Activated naive CD8-positive, alpha-beta T cell treated with anti-CD3 and anti-CD28 coated beads, Interleukin-2, amount 50 U/mL, for 16 hours (primary cell): ENCODE data around the gene PHKA2.

Source experiments
- DNase-seq: peaks from one replicate; pipeline ENCODE4 v3.0.0-alpha.2; 2020; ENCODE audit warnings: low read depth, low spot score

PHKA2 gene

DNA sequence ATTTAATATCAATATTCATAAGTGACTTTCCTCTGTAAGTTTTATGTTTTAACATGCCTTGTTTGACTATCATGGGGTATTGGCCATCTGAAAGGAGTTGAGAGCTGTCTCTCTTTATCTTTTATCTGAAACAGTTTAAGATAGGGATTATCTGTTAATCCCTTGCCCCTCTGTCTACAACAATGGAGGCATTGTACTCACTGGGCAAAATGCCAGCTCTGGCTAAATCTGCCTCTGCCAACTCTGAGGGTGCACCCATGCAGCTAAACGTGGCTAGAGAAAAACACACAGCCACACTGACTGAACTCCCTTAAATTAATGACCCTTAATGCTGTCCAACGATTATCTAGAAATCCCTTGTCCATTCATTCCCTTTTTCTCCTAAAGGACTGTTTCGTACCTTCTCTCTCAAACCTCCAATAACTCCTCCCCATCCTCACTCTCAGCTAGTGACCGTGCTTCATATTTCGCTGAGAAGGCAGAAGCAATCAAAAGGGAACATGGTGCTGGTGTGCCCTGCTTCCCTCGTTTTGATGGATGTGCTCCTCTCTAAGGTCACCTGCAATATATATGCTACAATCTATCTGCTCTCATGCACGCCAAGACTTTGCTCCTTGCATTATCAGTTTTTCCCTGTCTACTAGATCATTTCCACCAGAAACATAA lies 10.3 kb downstream of the PHKA2 start:
- no peak for DNase-seq

DNA sequence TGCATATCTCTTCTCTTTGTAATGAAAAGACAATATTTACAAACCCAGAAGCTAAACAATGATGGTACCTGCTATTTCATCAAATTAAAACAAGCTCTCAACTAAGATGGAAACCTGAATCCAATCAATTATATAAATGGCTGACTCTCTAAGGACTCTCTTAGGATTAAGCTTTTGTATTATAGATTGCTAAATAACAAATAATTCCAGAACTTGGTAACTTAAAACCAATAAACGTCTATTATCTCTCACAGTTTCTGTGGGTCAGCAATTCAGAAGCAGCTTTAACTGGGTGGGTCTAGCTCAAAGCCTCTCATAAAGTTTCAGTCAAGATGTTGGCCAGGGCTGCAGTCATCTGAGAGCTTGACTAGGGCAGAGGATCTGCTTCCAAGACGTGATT lies 12.4 kb downstream of the PHKA2 start:
- DNase-seq, result no peak

DNA sequence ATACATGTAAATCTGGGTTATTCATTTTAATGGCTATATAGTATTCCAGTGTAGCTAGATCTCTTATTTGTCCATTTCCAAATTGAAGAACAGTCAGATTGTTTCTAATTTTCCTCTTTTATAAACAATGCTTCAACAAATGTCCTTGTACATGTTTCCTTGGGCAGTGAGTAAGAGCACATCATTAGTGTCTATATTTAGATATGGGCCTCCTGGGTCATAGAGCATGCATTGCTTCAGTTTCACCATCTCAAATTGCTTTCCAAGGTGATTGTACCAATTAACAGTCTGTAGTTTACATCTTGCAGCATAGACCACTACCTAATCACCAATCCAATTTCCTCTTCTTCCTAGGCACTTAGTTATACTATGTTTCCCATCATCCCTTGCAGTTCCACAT lies 13.4 kb downstream of the PHKA2 start:
- DNase-seq, result no peak

DNA sequence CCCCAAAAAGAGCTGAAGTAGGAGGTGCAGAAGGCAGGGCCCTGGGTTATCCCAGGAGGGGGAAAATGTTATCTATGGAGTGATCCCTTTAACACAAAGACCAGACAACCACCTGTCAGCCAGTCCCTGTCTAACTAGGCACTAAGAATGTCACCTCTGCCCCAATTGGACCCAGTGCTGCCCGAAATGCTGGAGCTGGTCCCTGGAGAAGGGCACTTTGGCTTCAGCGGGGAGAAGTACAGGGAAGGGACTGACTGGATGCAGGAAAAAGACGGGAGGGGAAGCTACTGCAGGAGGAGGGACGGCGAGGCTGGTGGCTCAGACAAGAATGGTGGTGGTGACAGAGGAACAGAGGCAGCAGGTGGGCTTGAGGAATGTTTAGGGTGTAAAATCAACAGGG lies 17.3 kb downstream of the PHKA2 start:
- no peak for DNase-seq

DNA sequence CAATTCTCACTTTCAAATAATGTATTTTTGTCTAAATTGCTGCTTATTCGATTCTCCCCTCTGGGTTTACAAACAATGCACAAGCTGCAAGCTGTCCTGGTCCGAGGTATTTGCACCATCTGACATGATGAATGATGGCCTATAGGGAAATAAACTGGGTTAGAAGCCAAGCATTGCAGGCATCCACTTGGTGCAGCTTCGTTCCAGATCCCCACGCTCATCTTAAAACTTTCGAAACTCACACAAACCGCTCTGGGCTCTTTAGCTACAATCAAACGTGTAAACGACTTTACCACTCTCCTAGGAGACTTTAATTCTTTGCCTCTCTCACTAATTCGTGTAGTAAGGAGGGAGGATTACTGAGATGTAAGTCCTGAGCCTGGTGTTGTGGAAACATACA lies 19.0 kb downstream of the PHKA2 start:
- DNase-seq, result no peak

DNA sequence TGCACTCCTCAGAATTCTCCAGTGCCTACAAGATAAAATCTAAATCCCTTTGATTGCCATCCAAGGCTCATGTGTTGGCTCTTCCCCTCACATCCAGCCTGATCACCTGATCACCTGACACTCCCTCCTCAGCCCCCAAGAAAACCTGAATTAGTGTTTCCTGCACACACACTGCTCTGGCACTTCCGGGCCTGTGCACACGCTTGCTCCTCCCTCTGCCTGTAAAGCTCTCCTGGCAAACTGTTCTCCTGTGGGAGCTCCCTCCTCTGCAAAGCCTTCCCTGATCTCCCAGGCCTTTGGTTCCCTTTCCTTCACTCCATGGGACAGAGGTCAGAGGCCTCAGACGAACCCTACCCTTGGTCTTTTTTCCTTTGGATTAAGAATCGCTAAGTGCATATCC lies 19.9 kb downstream of the PHKA2 start:
- no peak for DNase-seq

DNA sequence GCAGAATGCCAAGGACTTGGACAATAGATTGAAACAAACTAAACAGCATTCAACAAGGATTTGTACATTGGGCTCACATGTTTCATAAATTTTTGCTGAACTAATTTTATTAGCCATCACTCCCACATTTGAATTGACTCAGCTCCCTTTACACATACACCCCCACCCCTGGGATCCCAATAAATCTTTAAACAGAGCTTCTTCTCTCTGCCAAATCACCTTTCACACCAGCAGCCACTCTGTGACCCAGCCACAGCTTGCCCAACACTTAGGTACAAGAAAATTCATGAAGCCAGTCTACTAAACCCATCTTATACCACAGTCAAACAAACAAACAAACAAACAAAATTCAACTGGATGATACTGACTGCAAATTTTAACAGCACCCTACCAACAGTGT lies 21.6 kb downstream of the PHKA2 start:
- no peak for DNase-seq

DNA sequence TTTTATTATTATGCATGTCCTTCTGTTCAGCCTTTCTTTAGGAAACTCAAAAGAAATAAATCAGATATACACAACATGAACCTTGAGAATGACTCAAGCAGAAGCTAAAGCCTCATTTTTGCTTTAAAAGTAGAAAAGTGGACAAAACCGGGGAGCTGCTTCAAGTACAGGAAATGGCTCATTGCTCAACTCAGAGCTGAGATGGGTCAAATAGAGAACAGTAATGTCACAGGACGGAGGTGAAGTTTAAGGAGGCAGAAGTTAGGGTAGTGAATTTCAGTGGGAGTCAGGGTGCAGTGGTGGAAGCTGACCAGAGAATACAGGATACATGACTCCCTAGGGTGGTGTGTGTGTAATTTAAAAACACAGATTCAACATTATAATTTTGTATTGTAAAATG lies 22.2 kb downstream of the PHKA2 start:
- no peak for DNase-seq

DNA sequence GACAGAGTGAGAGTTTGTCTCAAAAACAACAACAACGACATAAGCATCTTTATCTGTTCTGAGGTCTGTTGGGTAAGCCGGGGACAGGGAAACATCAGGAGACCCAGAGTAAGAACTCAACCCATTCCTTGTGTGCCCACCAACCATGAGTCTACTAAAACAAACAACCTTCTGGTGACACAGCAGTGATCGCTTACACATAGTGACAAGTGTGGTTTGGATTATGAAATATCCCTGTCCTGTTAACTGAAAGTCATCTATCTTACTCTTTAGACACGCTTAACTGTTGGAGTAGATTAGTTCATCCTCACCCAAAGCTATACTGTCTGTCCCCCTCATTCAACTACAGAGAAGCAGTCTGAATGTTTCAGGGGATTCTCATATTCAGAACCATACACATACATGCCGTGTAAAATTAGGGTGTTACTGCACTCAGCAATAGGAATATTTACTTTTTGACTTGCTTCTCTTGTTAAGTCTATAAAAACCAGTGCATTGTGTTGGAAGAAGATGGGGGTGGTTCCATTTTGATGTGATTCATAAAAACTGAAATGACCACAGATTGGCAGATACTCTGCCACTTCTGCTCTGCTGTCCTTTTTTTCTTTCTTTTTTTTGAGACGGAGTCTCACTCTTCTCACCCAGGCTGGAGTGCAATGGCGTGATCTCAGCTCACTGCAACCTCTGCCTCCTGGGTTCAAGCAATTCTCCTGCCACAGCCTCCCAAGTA lies 27.4 kb downstream of the PHKA2 start:
- no peak for DNase-seq

DNA sequence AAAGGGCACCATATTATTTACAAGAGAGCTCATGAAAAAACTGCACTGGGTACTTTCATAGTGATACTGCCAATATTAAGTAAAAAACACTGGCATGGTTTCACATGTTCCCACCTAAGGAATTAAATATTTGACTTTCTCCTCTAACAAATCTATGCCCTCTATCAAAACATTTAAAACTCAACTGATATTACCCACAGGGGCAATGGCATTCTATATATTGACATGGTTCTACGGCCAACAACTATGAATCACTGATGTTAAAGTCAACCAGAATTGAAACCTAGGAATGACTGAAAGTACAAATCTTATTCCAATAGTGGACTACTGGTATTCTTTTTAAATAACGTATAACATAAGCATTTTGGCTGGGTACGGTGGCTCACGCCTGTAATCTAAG lies 28.2 kb downstream of the PHKA2 start:
- DNase-seq, result no peak

DNA sequence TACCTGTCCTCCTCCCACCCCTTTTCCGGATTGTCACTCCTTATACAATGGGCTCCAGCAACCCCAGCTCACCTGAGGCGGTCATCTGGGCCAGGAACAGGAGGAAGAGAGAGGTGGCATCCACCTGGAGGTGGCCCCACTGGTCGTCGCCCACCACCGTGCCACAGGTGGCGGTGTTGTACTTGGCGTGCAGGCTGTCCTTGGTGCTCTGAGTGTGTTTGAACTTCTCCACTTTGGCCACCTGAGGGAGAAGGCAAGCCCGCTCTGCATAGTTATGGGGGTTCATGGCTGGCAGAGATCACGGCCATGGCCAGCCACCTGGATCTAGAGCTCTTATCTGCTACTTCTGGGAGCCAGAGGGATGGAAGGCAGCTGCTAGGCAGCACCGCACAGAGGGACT lies 32.9 kb downstream of the PHKA2 start:
- no peak for DNase-seq

DNA sequence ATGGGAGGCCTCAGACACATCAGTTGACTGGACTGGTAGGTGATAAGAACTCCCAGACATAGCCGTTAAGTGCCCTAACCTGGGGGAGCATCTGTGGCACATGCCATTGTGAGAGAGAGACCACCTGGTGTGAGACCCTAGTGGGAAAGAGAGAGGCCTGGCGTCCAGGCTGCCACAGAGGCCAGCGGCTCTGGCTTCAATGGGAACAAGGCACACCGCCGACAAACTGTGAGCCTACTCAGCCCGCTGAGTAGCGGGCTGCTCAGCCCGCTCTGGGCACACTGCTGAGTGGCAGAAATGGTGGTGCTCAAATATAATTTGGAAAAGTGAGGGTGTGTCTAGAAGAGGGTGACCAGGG lies 34.0 kb downstream of the PHKA2 start:
- no peak for DNase-seq

DNA sequence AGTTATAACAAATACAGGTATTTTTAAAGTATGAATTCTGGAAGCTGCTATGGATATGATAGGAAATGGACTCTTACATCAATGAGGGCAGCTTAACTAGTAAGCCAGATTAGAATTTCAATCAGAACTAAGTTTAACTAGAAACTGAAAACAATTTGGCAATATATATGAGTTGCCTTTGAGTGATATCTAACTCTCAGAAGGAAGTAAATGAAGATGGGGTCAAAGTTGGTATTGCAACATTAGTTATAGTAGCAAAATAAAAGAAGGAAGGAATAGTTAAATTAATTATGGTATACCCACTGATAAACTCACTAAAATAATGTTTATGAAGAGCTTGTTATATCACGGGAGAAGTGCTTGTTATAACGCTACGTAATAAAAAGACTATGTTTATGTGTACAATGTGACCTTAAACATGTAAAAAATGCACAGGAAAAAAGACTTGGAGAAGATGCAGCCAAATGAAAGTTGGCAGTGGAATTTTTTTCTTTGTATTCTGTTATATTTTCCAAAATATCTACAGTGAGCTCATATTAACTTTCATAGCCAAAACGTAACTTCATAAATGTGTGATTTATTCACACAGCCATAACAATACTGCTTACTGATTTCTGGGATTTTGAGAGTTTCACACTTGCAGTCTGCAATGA lies 34.5 kb downstream of the PHKA2 start:
- no peak for DNase-seq

DNA sequence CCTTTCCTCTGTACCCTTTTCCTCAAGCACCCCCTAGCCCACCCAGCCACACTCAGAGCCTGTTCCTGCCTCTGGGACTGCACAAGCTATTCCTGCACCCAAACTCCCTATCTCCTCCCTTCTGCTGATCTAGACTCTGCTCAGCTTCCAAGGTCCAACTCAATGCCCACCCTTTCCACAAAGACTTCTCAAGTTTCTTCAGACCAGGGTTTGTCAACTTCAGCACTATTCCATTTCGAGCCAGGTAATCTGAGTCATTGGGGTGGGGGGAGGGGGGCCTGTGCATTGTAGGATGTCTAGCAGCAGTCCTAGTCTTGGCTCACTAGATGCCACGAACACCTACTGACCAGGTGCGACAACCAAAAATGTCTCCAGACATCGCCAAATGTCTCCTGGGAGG lies 37.3 kb downstream of the PHKA2 start:
- no peak for DNase-seq

DNA sequence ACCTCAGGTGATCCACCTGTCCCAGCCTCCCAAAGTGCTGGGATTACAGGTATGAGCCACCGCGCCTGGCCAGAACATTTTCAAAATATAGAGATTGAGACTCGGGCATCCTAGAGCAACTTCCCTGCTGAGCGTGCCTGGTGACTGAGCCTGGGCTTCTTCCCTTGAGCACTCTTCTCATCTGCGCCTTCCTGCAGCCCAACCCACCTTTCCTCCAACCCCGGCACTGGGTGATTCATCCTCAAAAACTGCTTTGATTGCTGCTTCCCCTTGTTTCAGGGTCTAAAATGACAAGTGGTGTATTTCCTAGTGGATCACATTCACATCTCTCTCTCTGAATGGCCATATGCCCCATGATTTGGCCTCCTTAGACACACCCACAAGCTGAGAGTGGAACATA lies 37.8 kb downstream of the PHKA2 start:
- no peak for DNase-seq

DNA sequence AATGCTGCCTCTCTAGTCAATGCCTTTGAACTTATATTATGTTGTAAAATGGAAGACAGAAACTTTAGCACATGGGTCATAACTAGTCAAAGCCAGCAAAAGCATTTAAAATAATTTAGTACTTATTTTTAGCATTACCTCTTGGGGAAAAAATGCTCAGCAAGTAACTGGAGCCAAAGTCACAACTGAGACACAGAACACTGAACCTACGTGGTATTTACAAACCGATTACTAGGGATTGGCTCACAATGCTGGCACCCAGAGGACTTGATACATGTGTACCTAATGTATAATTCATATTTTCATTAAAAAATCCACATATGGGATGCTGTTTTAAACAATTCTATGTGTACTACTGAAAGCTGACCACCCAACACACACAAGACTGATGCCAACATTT lies 38.4 kb downstream of the PHKA2 start:
- no peak for DNase-seq

DNA sequence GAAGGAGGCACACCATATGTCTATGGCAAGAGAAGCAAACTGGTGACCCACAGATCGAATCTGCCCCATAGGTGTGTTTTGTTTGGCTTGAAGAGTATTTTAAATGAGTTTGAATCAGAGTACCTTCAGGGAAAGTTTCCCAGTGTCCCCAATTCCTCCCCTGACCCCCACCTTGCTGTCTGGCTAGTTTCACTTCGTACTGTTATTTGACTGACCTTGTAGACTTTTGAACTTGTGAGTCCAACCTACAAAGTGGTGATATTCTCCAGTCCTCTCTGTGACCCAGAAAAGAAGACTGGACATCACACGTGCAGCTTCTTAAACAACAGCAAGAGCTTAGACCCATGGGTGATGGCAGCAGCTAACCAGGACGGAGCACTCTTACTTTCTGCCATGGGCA lies 39.4 kb downstream of the PHKA2 start:
- DNase-seq, result no peak

DNA sequence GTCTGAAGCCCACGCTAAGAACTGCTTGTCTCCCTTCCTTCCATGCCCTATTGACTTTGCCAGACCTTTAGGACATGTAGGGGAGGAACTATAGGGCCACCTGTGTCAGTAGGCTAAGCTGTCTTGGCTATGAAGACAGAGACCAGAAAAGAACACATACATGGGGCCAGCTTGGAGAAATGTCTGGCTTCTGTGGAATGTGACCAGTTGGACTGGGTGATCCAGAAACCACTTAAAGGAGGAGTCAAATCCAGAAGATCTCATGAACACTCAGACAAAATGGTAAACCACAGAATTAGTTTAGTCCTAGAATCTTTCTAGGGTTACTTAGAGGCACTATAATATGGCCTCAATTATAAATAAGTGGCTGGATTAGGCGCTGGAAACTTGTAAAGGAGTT lies 42.0 kb downstream of the PHKA2 start:
- DNase-seq, result no peak

DNA sequence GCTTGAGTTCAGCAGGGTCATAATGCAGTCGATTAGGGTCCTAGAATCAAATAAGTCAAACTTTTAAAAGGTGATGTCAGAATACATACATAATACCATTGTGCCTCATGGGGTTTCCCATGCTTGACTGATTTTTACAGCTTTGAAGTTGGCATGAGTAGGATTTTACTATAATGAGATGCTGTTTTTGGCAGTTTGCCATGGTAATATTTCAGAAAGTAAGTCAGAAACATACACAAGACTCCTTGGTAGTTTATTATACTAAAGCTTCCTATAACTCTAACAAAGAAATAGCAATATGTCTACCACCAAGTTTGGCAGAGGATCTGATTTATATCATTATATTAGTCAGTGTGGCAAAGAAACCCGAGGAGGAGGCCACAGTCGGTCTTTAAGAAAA lies 45.2 kb downstream of the PHKA2 start:
- DNase-seq, result no peak

DNA sequence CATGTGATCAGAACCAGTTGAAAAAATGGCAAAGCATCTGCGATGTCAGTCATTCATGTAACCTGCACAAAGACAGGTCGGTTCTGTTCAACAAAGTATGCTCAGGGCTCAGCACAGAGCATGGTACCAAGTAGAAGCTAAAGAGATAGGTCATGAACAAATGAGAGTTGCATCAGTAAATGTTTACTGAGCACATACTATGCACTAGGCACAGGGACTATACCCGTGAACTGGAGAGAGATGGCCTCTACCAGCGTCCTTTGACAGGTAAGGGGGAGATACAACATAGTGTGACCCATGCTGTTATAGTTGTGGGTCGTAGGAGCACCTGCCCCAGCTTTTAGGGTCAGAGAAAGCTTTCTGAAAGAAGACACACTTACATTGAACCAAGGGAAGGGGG lies 46.7 kb downstream of the PHKA2 start:
- DNase-seq, result no peak

DNA sequence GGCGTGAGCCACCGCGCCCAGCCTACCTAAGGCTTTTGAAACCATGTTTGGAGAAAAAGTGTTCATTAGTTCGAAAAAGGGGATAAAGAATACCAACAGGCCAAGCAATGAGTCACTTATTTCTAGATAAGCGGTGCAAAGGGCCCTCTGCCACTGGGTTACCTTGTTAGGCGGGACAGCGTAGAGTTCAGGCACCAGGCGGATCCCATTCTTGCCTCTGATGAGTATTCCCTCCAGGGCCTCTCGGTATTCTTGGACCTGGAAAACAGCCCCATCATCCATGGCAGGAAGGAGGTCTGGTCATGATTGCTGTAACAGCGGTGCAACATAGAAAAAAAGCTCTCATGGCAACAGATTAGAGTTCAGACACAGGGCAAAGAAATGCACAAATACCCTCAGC lies 48.0 kb downstream of the PHKA2 start:
- DNase-seq, result no peak

DNA sequence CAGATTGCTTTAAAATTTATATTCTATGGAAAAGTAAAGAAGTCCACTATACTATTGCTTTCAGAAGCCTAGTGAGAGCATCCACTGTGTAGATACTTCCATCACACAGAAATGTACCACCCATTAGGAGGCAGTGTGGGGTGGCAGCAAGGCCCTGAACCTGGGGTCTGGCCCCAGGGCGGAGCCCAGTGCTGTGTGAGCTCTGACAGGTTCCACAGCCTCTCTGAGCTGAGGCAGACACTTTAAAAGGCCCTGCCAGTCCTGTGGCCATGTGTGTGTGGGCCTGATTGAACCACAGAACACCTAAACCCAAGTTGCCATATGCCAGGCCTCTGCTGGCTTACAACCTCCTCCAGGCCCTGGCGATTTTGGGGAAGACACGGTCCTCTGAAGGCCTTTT lies 49.2 kb downstream of the PHKA2 start:
- no peak for DNase-seq

DNA sequence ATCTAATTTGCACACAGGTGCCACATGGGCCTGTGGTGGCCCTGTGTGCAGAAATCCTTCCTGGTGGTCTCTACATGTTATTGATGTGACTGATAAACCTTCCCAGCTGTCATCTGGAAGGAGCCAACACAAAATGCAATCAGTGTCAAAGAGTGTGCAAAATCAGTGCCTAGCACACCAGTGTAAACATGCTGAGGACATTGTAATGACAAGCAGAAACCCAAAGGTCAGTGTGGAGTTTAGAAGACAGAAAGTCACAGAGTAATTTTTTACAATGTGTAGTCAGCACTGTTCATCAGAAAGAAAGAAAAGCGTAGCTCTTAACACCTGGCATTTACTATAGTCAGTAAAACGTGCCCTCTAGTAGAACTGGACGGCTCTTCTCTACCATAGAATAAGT lies 50.3 kb downstream of the PHKA2 start:
- DNase-seq, result no peak
